ENCODE data around the gene PRKCZ.
A peak's percentile ranks its signal among the peaks of the same experiment; 100 is the strongest.

The PRKCZ gene

DNA sequence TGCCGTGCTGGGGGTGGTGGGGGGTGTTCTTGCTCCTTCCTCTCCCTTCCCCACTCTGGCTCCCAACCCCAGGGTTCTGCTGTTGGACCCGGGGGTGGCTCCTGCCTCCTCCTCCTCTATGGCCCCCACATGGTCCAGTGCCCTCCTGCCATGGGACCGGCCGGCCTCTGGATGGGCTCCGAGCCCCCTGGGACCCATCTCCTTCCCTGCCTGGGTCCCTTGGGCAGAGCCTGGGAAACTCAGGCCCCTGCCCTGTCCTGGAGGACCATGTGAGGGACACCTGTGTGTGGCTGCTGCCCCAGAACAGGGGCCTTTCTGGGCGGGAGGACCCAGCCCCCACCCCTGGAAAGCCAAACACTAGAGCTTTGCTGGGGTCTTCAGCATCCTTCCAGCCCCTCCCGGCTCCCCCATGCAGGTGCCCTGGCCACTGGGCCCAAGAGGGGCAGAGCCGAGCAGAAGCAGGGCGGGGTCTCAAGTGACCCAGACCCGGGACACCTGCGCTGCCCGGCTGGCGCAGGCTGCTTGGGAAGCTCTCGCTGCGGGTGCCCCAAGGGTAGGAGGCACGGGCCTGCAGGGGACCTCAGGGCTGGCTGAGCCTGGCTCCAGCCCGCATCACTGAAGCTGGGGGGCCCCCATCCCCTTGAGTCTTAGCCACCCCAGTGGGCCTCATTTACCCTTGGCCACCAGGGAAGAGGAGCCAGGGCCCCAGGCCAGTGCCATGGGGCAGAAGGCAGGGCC, 146.9 kb downstream of the PRKCZ start:
- H3K4me3 ChIP-seq (replicated peaks; ENCODE audit: low read depth, low read length), result no peak overlapping the region
- TF ChIP-seq, protein P1, sequence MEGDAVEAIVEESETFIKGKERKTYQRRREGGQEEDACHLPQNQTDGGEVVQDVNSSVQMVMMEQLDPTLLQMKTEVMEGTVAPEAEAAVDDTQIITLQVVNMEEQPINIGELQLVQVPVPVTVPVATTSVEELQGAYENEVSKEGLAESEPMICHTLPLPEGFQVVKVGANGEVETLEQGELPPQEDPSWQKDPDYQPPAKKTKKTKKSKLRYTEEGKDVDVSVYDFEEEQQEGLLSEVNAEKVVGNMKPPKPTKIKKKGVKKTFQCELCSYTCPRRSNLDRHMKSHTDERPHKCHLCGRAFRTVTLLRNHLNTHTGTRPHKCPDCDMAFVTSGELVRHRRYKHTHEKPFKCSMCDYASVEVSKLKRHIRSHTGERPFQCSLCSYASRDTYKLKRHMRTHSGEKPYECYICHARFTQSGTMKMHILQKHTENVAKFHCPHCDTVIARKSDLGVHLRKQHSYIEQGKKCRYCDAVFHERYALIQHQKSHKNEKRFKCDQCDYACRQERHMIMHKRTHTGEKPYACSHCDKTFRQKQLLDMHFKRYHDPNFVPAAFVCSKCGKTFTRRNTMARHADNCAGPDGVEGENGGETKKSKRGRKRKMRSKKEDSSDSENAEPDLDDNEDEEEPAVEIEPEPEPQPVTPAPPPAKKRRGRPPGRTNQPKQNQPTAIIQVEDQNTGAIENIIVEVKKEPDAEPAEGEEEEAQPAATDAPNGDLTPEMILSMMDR (IDR thresholded peaks at IDR 0.05; ENCODE audit: low read depth, low read length, missing control alignments), result no peak
- DNase-seq (ENCODE audit: extremely low read depth, low read depth), result no peak

DNA sequence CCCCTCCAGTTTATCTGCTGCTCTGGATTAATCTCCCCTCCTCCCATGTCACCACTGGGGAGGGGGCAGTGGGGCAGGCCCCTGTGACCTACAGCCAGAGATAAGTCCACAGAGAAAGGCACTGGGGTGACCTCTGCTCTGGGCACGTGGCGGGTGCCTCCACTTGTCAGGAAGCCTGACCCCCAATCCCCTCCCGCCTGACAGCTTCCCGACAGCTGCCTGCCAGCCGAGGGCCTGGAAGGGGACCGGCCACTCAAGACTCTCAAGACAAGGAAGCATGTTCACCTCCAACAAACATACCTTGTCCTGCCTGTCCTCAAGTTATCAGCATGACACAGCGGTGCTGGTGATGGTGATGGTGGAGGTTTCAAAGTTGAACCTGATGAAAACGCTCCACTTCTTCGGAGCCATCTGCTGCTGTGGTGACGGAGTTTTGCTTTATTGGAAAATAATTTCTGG, 147.5 kb downstream of the PRKCZ start:
- DNase-seq (ENCODE audit: extremely low read depth, low read depth), result no peak
- H3K4me3 ChIP-seq (replicated peaks; ENCODE audit: low read depth, low read length), result no peak overlapping the region
- TF ChIP-seq, protein P1 (IDR thresholded peaks at IDR 0.05; ENCODE audit: low read depth, low read length, missing control alignments), result no peak

DNA sequence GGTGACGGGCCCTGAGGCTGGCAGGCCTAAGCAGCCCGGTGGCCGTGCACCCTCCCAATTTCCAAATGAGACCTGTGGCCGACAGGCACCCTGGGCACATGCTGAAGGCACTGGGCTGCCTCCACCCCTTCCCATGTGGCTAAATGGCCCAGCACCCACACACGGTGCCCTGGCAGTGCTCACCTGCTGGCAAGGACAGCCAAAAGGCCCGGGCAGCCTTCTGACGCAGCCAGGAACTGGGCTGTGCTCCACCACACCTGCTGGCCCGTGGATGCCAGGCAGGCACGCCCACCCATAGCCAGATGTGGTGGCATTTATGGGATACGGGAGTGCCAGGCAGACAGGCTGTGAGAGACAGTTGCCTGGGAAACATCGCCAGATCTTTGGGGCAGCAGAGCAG, 148.4 kb downstream of the PRKCZ start:
- no peak for DNase-seq (ENCODE audit: extremely low read depth, low read depth)
- 0 out of 2 replicates have a peak overlapping the region, but pooled peaks have one; percentile 40 for H3K4me3 ChIP-seq (replicated peaks; ENCODE audit: low read depth, low read length)
- TF ChIP-seq, protein P1 (IDR thresholded peaks at IDR 0.05; ENCODE audit: low read depth, low read length, missing control alignments), result no peak

DNA sequence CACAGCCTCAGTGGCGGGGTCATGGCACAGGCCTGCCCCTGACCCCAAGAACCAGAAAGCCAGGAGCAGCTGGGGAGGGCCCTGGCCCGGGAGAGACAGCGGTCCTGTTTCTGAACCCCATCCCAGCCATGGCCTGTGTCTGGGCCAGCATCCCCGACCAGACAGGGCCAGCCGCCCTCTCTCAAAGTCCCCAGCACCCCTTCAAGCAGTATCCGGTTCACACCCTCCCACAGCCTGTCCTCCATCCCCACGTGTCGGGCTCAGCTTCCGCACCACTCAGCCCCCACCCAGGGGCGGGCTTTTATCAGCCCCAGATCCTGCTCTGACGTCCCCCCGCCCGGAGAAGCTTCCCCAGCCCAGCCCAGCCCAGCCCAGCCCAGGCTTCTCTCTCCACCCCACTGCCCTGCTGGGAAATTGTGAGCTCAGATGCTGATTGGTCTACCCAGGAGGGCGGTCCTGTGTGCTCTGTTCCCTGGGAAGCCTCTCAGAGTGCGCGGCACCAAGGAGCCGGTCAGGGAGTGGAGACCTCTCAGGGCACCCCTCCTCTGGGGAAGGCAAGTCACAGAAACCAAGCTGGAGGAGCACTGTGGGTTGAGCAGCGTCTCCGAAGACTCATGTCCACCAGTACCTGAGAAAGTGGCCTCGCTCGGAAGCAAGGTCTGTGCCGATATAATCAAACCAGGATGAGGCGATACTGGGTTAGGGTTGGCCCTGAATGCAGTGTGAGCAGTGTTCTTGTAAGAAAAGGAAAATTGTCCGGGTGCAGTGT, 149.0 kb downstream of the PRKCZ start:
- H3K4me3 ChIP-seq (replicated peaks; ENCODE audit: low read depth, low read length), result peak overlapping the region; percentile 40
- no peak for DNase-seq (ENCODE audit: extremely low read depth, low read depth)
- TF ChIP-seq, protein P1 (IDR thresholded peaks at IDR 0.05; ENCODE audit: low read depth, low read length, missing control alignments), result no peak

DNA sequence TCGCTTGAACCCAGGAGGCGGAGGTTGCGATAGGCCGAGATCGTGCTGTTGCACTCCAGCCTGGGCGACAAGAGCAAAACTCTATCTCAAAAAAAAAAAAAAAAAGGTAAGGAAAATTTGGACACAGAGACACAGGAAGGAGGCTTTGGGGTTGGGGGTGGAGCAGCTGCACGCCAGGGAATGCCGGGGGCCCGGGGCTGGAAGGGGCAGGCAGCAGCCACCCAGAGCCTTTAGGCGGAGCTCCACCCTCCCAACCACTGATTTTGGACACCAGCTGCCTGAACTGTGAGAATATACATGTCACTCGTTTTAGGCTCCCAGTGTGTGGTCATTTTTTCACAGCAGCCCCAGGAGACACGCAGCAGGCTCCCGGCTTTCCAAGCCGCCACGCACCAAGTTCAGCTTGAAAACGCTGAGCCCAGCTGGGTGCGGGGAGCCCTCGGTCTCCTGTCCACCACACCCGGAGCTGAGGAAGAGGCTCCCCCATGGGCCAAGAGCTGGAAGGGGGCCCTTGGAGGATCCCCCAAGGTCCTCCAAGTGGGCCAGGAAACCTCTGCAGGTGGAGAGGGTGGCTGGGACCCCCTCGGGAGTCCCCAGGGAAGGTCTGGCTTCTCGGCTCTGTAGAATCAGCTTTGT, 150.2 kb downstream of the PRKCZ start:
- DNase-seq (ENCODE audit: extremely low read depth, low read depth), result no peak
- TF ChIP-seq, protein P1 (IDR thresholded peaks at IDR 0.05; ENCODE audit: low read depth, low read length, missing control alignments), result no peak
- H3K4me3 ChIP-seq (replicated peaks; ENCODE audit: low read depth, low read length), result no peak overlapping the region

DNA sequence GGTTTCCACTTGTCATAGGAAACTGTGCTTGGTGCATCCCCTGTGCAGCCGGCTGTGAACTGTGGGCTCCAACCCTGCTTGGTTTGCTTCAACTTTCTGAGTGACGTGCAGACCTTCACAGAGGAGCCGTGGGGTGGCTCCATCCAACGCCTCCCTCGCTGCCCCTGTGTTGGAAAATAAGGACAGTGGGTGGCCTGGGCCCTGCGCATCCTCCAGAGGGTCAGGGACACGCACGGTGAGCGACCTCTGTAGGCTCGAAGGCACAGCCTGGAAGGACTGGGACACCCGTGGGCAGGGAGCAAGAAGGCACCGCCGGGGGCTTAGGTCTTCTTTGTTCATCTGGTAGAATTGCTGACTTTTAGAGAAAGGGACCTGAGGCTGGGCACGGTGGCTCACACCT, 150.9 kb downstream of the PRKCZ start:
- TF ChIP-seq, protein P1 (IDR thresholded peaks at IDR 0.05; ENCODE audit: low read depth, low read length, missing control alignments), result no peak

More for the DNA sequence above, 150.9 kb downstream of the PRKCZ start:
- no peak for DNase-seq (ENCODE audit: extremely low read depth, low read depth)
- no peak overlapping the region for H3K4me3 ChIP-seq (replicated peaks; ENCODE audit: low read depth, low read length)
